ENCODE results near the gene ZNF407.
A peak's percentile ranks its signal among the peaks of the same experiment; 100 is the strongest.

ZNF407 gene

DNA sequence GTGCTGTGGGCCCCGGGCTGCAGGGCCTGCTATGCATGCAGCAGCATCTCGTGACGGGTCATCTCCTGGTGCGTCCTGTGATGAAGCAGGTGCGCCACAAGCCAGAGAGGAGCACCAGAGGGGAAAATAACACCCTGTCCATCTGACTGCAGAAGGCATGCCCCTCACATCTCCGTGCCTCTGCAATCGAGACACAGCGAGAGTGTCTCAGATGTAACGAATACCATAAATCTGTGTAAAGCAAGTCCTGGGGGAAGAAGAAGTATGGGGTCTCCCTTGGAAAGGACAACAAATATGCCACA, 473.8 kb downstream of the ZNF407 start:
- H3K9me3 ChIP-seq (ENCODE audit: insufficient read depth, low read length, severe bottlenecking), result no peaks in the 10 kb centered on the region
- peak overlapping the region; percentile 64 for H3K9ac ChIP-seq (ENCODE audit: low read depth, low read length)
- peak overlapping the region; percentile 23 to 68; a peak in 3 of 4 replicates for H3K4me3 ChIP-seq (ENCODE audit: low read depth in 1 of 2, low read length in 2 of 2)
- ATAC-seq (ENCODE audit: insufficient read depth, low read depth) (no peak), DNase-seq (no peak)
- H2AFZ ChIP-seq (ENCODE audit: low read depth, low read length), result peak overlapping the region; percentile 94
- H4K20me1 ChIP-seq (ENCODE audit: insufficient read depth, low read length), result no peaks in the 10 kb centered on the region
- peak overlapping the region; percentile 96 for H3K27ac ChIP-seq (ENCODE audit: low read length)
- no peaks in the 10 kb centered on the region for H3K36me3 ChIP-seq (ENCODE audit: insufficient read depth, low read length)
- H3K4me1 ChIP-seq (ENCODE audit: insufficient read depth, low read length), result peaks cover 33% of the 10 kb centered on the region
- H3K4me2 ChIP-seq (ENCODE audit: insufficient read depth, low read length), result peak overlapping the region; percentile 75
- no peaks in the 10 kb centered on the region for H3K27me3 ChIP-seq (ENCODE audit: insufficient read depth, low read length, poor library complexity)
- peaks cover 7% of the 10 kb centered on the region for H3K79me2 ChIP-seq (ENCODE audit: insufficient read depth, low read length)
- no peak for TF ChIP-seq EZH2 (IDR thresholded peaks at IDR 0.05; ENCODE audit: borderline replicate concordance, low read depth, low read length, severe bottlenecking)
- no peak for TF ChIP-seq CTCF (IDR thresholded peaks at IDR 0.05; ENCODE audit: borderline replicate concordance, extremely low read depth, low read length, poor library complexity, severe bottlenecking)

- Histone ChIP-seq H3K27ac (ENCODE audit: low read length) (peak overlapping the region; percentile 96), H3K4me2 (ENCODE audit: insufficient read depth, low read length) (peak overlapping the region; percentile 75), H3K27me3 (ENCODE audit: insufficient read depth, low read length, poor library complexity) (no peaks in the 10 kb centered on the region), H3K4me3 (ENCODE audit: low read depth in 1 of 2, low read length in 2 of 2) (peak overlapping the region in 1 of 2 experiments; percentile 68; a peak in 2 of 4 replicates), H2AFZ (ENCODE audit: low read depth, low read length) (peak overlapping the region; percentile 94; the same call in 1 of the 2 replicates), H4K20me1 (ENCODE audit: insufficient read depth, low read length) (no peaks in the 10 kb centered on the region), H3K9me3 (ENCODE audit: insufficient read depth, low read length, severe bottlenecking) (peaks cover under 1% of the 10 kb centered on the region), H3K36me3 (ENCODE audit: insufficient read depth, low read length) (no peaks in the 10 kb centered on the region), H3K9ac (ENCODE audit: low read depth, low read length) (peak overlapping the region; percentile 64), H3K4me1 (ENCODE audit: insufficient read depth, low read length) (peaks cover 33% of the 10 kb centered on the region), H3K79me2 (ENCODE audit: insufficient read depth, low read length) (peaks cover 7% of the 10 kb centered on the region)
- no peak for DNase-seq
- ATAC-seq (ENCODE audit: insufficient read depth, low read depth), result no peak
- TF ChIP-seq CTCF (IDR thresholded peaks at IDR 0.05; ENCODE audit: borderline replicate concordance, extremely low read depth, low read length, poor library complexity, severe bottlenecking) (no peak), EZH2 (IDR thresholded peaks at IDR 0.05; ENCODE audit: borderline replicate concordance, low read depth, low read length, severe bottlenecking) (no peak)
Measured at GRCh38 chr18:75071866-75072671, 474.4 kb downstream of the ZNF407 start.

GRCh38 chr18:75072672-75073371, 475.2 kb downstream of the ZNF407 start:
- no peak for ATAC-seq (ENCODE audit: insufficient read depth, low read depth)
- Histone ChIP-seq H3K36me3 (ENCODE audit: insufficient read depth, low read length) (no peaks in the 10 kb centered on the region), H3K27ac (ENCODE audit: low read length) (no peak overlapping the region), H3K4me1 (ENCODE audit: insufficient read depth, low read length) (peaks cover 33% of the 10 kb centered on the region), H4K20me1 (ENCODE audit: insufficient read depth, low read length) (no peaks in the 10 kb centered on the region), H3K27me3 (ENCODE audit: insufficient read depth, low read length, poor library complexity) (no peaks in the 10 kb centered on the region), H3K4me3 (ENCODE audit: low read depth in 1 of 2, low read length in 2 of 2) (no peak overlapping the region), H3K9me3 (ENCODE audit: insufficient read depth, low read length, severe bottlenecking) (peaks cover 5% of the 10 kb centered on the region), H2AFZ (ENCODE audit: low read depth, low read length) (no peak overlapping the region), H3K9ac (ENCODE audit: low read depth, low read length) (no peak overlapping the region), H3K4me2 (ENCODE audit: insufficient read depth, low read length) (0 out of 2 replicates have a peak overlapping the region, but pooled peaks have one; percentile 75), H3K79me2 (ENCODE audit: insufficient read depth, low read length) (peaks cover 7% of the 10 kb centered on the region)
- DNase-seq, result no peak
- no peak for TF ChIP-seq CTCF (IDR thresholded peaks at IDR 0.05; ENCODE audit: borderline replicate concordance, extremely low read depth, low read length, poor library complexity, severe bottlenecking)
- no peak for TF ChIP-seq EZH2 (IDR thresholded peaks at IDR 0.05; ENCODE audit: borderline replicate concordance, low read depth, low read length, severe bottlenecking)

Measured in DND-41 (cell line).